ENCODE results near the gene PARVG.
A peak's percentile ranks its signal among the peaks of the same experiment; 100 is the strongest.

PARVG gene

GRCh38 chr22:44143579-44143978 lies 37.1 kb upstream of the PARVG start:
- no peak overlapping the region for H2AK5ac ChIP-seq (ENCODE audit: low read length)

DNA sequence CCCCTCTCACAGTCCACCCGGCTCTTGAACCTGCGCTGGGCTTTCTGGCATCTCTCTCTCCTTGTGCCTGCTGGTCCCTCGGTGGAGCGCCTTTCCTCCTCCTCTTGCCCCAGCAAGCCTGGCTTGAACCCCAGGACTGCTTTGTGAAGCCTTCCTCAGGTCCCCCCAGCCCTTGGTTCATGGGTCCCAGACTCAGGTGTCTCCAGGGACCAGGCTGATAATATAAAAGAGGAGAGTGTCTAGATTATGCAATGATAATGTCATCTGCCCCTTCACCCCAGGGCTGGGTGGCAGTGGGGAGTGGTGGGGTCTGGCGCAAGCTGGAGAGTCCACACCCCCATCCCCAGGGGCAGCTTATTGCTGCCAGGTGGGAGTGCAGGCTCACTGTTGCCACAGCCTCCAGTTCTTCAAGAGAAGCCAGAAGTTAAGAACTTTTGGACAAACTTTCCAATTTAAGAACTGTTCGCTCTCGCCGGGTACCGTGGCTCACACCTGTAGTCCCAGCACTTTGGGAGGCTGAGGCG lies 36.6 kb upstream of the PARVG start:
- Histone ChIP-seq H3K4ac (ENCODE audit: low read depth, low read length) (no peak overlapping the region), H3K79me1 (ENCODE audit: low read length) (no peaks in the 10 kb centered on the region), H3K4me3 (ENCODE audit: low read depth, low read length) (no peak overlapping the region), H3K9me3 (ENCODE audit: insufficient read depth, low read depth, low read length) (peaks cover 9% of the 10 kb centered on the region), H4K12ac (ENCODE audit: low read depth, low read length) (no peak overlapping the region), H3K23ac (ENCODE audit: low read length) (no peak overlapping the region), H2BK5ac (ENCODE audit: low read depth, low read length, poor library complexity) (no peak overlapping the region), H3K4me1 (ENCODE audit: control insufficient read depth in 1 of 2, insufficient read depth in 2 of 2, low read length in 2 of 2) (peaks cover 0 to 2% of the 10 kb centered on the region in 2 experiments), H3K4me2 (ENCODE audit: low read length) (no peak overlapping the region), H4K8ac (ENCODE audit: low read depth, low read length) (no peak overlapping the region), H3K18ac (ENCODE audit: low read length) (no peak overlapping the region), H3K36me3 (ENCODE audit: control insufficient read depth in 1 of 2, insufficient read depth in 2 of 2, low read length in 2 of 2) (no peaks in the 10 kb centered on the region), H3K14ac (ENCODE audit: low read length) (no peak overlapping the region), H2AK5ac (ENCODE audit: low read length) (no peak overlapping the region), H2BK120ac (ENCODE audit: insufficient read depth, low read length, poor library complexity) (no peak overlapping the region), H3K79me2 (ENCODE audit: control insufficient read depth, insufficient read depth, low read length, poor library complexity) (no peaks in the 10 kb centered on the region), H3K9ac (ENCODE audit: low read length) (no peak overlapping the region), H2BK12ac (ENCODE audit: low read length) (no peak overlapping the region), H3K27ac (ENCODE audit: low read depth, low read length) (no peak overlapping the region), H3K27me3 (ENCODE audit: insufficient read depth, low read length) (peaks cover 10% of the 10 kb centered on the region), H2AFZ (ENCODE audit: insufficient read depth, low read length, poor library complexity) (no peak overlapping the region), H4K91ac (ENCODE audit: low read depth, low read length) (no peak overlapping the region)
- no peak for DNase-seq
- WGBS (ENCODE audit: extremely low coverage, insufficient coverage, insufficient read length), result no CpG with 5 or more reads among the region's 10 CpGs

More at GRCh38 chr22:44143579-44143978, 37.1 kb upstream of the PARVG start:
- Histone ChIP-seq H3K79me1 (ENCODE audit: low read length) (no peaks in the 10 kb centered on the region), H3K4me1 (ENCODE audit: control insufficient read depth in 1 of 2, insufficient read depth in 2 of 2, low read length in 2 of 2) (peaks cover 0 to 2% of the 10 kb centered on the region in 2 experiments), H3K27ac (ENCODE audit: low read depth, low read length) (no peak overlapping the region), H4K91ac (ENCODE audit: low read depth, low read length) (no peak overlapping the region), H2AFZ (ENCODE audit: insufficient read depth, low read length, poor library complexity) (no peak overlapping the region), H4K8ac (ENCODE audit: low read depth, low read length) (no peak overlapping the region), H3K23ac (ENCODE audit: low read length) (no peak overlapping the region), H3K79me2 (ENCODE audit: control insufficient read depth, insufficient read depth, low read length, poor library complexity) (no peaks in the 10 kb centered on the region), H3K18ac (ENCODE audit: low read length) (no peak overlapping the region), H3K36me3 (ENCODE audit: control insufficient read depth in 1 of 2, insufficient read depth in 2 of 2, low read length in 2 of 2) (no peaks in the 10 kb centered on the region), H4K12ac (ENCODE audit: low read depth, low read length) (no peak overlapping the region), H2BK120ac (ENCODE audit: insufficient read depth, low read length, poor library complexity) (no peak overlapping the region), H3K4me3 (ENCODE audit: low read depth, low read length) (no peak overlapping the region), H3K4me2 (ENCODE audit: low read length) (no peak overlapping the region), H3K4ac (ENCODE audit: low read depth, low read length) (no peak overlapping the region), H2BK5ac (ENCODE audit: low read depth, low read length, poor library complexity) (no peak overlapping the region), H3K14ac (ENCODE audit: low read length) (no peak overlapping the region), H3K27me3 (ENCODE audit: insufficient read depth, low read length) (peaks cover 10% of the 10 kb centered on the region), H3K9ac (ENCODE audit: low read length) (no peak overlapping the region), H3K9me3 (ENCODE audit: insufficient read depth, low read depth, low read length) (peaks cover 9% of the 10 kb centered on the region), H2BK12ac (ENCODE audit: low read length) (no peak overlapping the region)
- DNase-seq, result no peak
- no CpG with 5 or more reads among the region's 9 CpGs for WGBS (ENCODE audit: extremely low coverage, insufficient coverage, insufficient read length)

GRCh38 chr22:44145544-44145943 lies 35.2 kb upstream of the PARVG start:
- Histone ChIP-seq H3K27me3 (ENCODE audit: insufficient read depth, low read length) (peaks cover 10% of the 10 kb centered on the region), H3K4me1 (ENCODE audit: control insufficient read depth in 1 of 2, insufficient read depth in 2 of 2, low read length in 2 of 2) (peaks cover 0 to 2% of the 10 kb centered on the region in 2 experiments), H4K91ac (ENCODE audit: low read depth, low read length) (no peak overlapping the region), H3K4ac (ENCODE audit: low read depth, low read length) (no peak overlapping the region), H3K79me2 (ENCODE audit: control insufficient read depth, insufficient read depth, low read length, poor library complexity) (no peaks in the 10 kb centered on the region), H2AFZ (ENCODE audit: insufficient read depth, low read length, poor library complexity) (no peak overlapping the region), H3K27ac (ENCODE audit: low read depth, low read length) (no peak overlapping the region), H3K4me3 (ENCODE audit: low read depth, low read length) (no peak overlapping the region), H4K8ac (ENCODE audit: low read depth, low read length) (no peak overlapping the region), H3K9ac (ENCODE audit: low read length) (no peak overlapping the region), H2AK5ac (ENCODE audit: low read length) (no peak overlapping the region), H3K79me1 (ENCODE audit: low read length) (no peaks in the 10 kb centered on the region), H4K12ac (ENCODE audit: low read depth, low read length) (no peak overlapping the region), H3K23ac (ENCODE audit: low read length) (no peak overlapping the region), H3K14ac (ENCODE audit: low read length) (no peak overlapping the region), H2BK12ac (ENCODE audit: low read length) (no peak overlapping the region), H3K18ac (ENCODE audit: low read length) (no peak overlapping the region), H3K36me3 (ENCODE audit: control insufficient read depth in 1 of 2, insufficient read depth in 2 of 2, low read length in 2 of 2) (no peaks in the 10 kb centered on the region), H2BK120ac (ENCODE audit: insufficient read depth, low read length, poor library complexity) (no peak overlapping the region), H2BK5ac (ENCODE audit: low read depth, low read length, poor library complexity) (no peak overlapping the region), H3K4me2 (ENCODE audit: low read length) (no peak overlapping the region), H3K9me3 (ENCODE audit: insufficient read depth, low read depth, low read length) (peaks cover 9% of the 10 kb centered on the region)
- no CpG with 5 or more reads among the region's 8 CpGs for WGBS (ENCODE audit: extremely low coverage, insufficient coverage, insufficient read length)
- no peak for DNase-seq

DNA sequence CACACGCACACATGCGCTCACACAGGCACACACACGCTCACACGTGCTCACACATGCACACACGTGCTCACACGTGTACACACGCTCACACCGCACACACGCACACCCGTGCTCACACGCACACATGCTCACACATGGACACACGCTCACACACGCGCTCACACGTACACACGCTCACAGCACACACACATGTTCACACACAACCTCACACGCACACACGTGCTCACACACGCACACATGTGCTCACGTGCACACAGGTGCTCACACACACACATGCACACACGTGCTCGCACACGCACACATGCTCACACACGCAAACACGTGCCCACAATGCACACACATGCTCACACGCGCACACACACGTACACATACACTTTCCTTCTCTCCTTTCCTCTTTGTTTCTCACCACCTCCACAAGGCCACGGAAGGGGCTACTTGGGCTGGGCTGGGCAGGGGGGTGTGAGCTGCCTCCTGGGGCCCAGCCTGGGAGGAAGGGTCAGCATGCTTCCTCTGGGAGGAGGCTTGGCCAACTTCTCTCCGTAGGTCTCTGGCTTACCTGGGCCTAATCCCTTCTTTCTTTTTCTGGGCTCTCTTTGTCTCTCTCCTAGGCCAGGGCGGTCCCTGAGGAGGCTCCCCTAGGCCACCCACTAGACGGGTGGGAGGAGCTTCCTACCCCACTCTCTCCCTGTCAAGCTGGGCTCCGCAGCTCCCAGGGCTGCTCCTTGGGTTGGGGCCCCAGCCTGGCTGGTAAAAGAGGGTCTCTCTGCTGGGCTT lies 34.5 kb upstream of the PARVG start:
- Histone ChIP-seq H3K4me2 (ENCODE audit: low read length) (no peak overlapping the region), H4K12ac (ENCODE audit: low read depth, low read length) (no peak overlapping the region), H3K4ac (ENCODE audit: low read depth, low read length) (no peak overlapping the region), H4K8ac (ENCODE audit: low read depth, low read length) (no peak overlapping the region), H3K36me3 (ENCODE audit: control insufficient read depth in 1 of 2, insufficient read depth in 2 of 2, low read length in 2 of 2) (no peaks in the 10 kb centered on the region), H3K4me3 (ENCODE audit: low read depth, low read length) (peak overlapping the region; percentile 13), H2BK12ac (ENCODE audit: low read length) (no peak overlapping the region), H3K27me3 (ENCODE audit: insufficient read depth, low read length) (peaks cover 10% of the 10 kb centered on the region), H3K27ac (ENCODE audit: low read depth, low read length) (no peak overlapping the region), H4K91ac (ENCODE audit: low read depth, low read length) (no peak overlapping the region), H2BK120ac (ENCODE audit: insufficient read depth, low read length, poor library complexity) (no peak overlapping the region), H3K9me3 (ENCODE audit: insufficient read depth, low read depth, low read length) (peaks cover 9% of the 10 kb centered on the region), H2AFZ (ENCODE audit: insufficient read depth, low read length, poor library complexity) (no peak overlapping the region), H3K79me1 (ENCODE audit: low read length) (no peaks in the 10 kb centered on the region), H3K79me2 (ENCODE audit: control insufficient read depth, insufficient read depth, low read length, poor library complexity) (no peaks in the 10 kb centered on the region), H2BK5ac (ENCODE audit: low read depth, low read length, poor library complexity) (no peak overlapping the region), H3K18ac (ENCODE audit: low read length) (no peak overlapping the region), H3K4me1 (ENCODE audit: control insufficient read depth in 1 of 2, insufficient read depth in 2 of 2, low read length in 2 of 2) (peaks cover 0 to 2% of the 10 kb centered on the region in 2 experiments), H3K14ac (ENCODE audit: low read length) (no peak overlapping the region), H2AK5ac (ENCODE audit: low read length) (no peak overlapping the region), H3K9ac (ENCODE audit: low read length) (no peak overlapping the region), H3K23ac (ENCODE audit: low read length) (peak overlapping the region; percentile 78)
- WGBS (ENCODE audit: extremely low coverage, insufficient coverage, insufficient read length), result 100% methylated on average over 7 of the region's 33 CpGs
- DNase-seq, result no peak

Data from trophoblast cell (in vitro differentiated cells and primary cell).